HG03045 (cell line): Measurements from ENCODE around the gene WNK3.
A peak's percentile ranks its signal among the peaks of the same experiment; 100 is the strongest.

Experiments
- ATAC-seq: cut with Tn5 transposase; IDR thresholded peaks from one replicate; pipeline ENCODE4 v1.9.1; 2021; ENCODE audit warnings: mild to moderate bottlenecking, moderate library complexity; ENCODE audit not compliant: unreplicated experiment

The WNK3 gene

DNA sequence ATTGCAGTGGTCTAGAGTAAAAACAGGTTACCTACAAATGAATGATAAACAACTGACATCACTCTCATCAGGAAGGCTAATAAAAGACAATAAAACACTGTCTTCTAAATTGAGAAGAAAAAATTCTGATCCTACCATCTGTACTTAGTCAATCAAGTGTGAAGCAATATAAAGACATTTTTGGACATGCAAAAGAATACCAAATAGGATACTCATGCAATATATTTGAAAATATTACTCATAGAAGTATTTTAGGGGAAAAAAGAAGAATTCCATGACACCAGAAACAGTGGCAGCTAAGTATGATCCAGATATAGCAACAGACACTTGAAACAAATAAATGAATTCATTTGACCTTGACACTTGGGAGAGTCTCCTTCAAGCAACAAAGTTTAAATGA is 111.0 kb downstream of the WNK3 start:
- ATAC-seq: no peak

DNA sequence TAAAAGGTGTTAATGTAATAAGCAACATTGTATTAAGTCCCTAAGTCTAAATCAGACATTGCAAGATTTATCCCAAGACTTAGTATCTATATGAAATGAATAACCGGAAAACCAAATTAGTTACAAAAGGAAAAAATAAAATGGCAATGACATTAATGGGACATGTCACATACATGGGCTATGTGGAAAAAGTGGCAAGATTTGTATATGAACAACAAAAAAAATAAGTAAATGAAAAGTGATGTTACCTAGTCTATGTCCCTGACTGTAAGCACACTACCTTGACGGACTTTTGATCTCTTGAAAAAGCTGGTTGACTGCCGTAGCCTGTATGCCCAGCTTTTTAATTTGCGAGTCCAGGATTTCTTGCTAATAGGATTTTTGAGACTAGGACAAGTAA is 119.3 kb downstream of the WNK3 start:
- ATAC-seq: no peak

DNA sequence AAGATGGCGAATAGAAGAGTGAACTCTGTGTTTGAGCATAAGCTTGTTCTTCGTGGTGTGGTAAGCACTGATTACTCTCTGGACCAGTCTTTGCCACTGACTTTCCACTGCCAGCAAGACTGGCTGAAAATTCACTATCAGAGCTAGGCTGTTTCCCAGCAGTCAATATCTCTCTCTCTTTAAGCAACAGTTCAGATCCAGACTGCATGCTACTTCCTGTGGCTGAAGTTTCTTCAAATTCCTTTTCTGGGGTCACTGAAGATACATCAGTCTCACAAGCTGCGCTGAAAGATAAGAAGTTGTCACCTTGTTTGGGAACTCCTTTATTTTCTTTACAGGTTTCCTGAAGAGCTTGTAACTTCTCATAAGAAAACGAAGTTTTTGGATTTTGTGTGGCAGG is 120.8 kb downstream of the WNK3 start:
- ATAC-seq: no peak

DNA sequence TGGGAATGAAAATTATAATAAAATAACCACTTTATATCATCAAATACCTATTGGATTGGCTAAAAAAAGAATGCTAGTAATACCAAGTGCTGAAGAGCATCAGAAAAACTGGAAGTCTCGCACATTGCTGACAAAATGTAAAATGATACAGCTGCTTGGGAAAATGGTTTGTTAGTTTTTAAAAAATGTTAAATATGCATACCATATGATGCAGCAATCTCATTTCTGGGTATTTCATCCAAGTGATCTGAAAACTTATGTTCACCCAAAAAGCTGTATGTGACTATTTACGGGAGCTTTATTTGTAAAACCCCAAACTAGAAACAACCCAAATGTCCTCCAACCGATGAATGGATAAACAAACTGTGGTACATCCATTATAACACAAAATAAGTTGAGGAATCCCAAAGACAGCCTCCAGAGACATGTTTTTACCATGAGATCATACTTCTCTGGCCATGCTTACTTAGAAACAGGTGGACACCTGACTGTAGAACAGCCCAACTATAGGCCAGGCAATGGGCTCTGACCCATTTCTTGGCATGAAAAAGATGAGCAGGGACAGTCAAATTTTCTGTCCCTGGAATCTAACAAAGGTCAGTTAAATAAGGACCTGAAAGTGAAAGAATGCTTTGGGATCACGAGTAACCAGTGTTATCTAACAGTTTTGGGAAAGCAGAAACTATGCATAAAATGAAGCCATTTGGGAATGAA is 127.3 kb downstream of the WNK3 start:
- no peak for ATAC-seq

DNA sequence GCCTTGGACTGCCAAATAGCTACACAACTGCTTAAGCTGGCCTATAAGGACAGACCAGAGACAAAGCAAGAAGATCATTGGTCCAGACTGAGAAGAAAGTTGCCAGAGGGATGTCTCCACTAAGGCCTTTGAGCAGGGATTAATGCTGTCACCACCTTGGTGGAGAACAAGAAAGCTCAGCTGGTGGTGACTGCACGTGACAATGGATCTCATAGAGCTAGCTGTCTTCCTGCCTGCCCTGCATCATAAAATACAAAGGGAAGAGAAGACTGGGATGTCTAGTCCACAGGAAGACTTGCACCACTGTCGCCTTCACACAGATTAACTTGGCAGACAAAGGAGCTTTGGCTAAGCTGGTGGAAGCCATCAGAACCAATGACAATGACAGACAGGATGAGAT is 134.3 kb downstream of the WNK3 start:
- no peak for ATAC-seq

DNA sequence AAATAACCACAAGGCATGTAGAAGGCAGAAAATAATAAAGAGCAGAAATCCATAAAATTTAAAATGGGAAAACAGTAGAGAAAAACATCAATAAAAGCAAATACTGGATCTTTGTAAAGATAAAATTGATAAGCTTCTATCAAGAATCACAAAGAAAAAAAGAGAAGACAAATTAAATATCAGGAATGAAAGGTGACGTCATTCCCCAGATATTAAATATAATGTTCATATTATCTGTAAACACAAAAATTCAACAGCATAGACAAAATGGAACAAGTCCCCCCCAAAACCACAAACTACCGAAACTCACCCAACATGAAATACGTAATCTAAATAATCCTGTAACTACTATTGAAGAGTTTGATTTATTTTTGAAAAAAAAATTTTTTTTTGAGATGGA is 144.2 kb downstream of the WNK3 start:
- no peak for ATAC-seq

DNA sequence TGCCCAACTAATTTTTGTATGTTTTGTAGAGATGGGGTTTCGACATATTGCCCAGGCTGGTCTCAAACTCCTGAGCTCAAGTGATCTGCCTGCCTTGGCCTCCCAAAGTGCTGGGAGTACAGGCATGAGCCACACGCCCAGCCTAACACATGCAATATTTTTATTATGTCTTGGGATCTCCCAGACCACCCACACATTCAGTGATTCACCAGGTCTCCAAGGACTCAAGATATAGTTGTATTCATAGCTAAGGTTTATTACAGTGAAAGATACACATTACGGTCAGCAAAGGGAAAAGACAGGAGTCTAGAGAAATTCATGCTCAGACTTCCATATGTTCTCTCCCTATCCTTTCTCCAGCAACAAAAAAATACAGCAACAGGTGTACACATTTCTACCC is 149.3 kb downstream of the WNK3 start:
- ATAC-seq: no peak

DNA sequence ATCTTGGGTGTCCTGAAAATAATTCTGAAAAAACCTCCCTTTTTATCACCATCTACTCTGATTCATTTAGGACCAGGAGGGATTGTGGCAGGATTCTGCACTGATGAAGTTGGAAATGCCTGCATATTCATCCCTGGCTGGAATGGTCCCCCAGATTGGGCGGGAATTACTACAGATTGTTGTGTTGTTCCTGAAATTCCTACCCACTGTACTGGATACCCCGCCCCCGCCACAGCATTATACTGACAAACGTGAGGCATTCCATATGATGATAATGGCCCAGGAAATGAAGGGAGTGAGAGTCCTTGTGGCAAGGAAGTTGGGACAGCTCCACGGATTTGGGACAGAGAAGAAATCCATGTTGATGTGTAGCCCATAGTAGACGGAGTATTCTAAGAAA is 159.6 kb downstream of the WNK3 start:
- ATAC-seq: no peak

DNA sequence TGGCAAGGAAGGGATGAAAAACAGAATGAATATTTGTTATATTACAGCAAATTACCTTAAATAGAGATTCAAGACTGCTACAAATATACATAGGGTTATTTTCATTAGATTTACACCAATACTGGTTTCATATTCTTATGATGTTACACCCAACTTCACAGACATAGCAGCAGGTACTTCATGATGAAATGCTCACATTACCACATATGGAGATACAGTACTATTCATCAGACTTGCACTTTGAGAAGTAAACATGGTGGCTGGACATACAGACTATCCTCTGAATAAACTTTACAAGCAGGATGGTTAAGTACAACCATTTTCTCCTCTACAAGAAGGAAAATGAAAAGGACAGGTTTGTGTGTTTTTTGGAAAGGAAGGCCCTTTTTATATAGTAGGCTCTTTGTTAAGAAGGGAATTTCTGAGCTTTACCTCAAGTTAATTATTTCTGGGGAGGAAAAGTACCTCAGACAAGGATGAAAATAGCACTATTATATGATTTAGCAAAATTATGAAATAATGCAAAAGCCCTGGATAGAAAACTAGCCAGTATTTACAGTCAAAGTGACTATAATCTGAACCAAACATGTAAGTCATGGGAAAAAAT is 162.8 kb downstream of the WNK3 start:
- no peak for ATAC-seq

DNA sequence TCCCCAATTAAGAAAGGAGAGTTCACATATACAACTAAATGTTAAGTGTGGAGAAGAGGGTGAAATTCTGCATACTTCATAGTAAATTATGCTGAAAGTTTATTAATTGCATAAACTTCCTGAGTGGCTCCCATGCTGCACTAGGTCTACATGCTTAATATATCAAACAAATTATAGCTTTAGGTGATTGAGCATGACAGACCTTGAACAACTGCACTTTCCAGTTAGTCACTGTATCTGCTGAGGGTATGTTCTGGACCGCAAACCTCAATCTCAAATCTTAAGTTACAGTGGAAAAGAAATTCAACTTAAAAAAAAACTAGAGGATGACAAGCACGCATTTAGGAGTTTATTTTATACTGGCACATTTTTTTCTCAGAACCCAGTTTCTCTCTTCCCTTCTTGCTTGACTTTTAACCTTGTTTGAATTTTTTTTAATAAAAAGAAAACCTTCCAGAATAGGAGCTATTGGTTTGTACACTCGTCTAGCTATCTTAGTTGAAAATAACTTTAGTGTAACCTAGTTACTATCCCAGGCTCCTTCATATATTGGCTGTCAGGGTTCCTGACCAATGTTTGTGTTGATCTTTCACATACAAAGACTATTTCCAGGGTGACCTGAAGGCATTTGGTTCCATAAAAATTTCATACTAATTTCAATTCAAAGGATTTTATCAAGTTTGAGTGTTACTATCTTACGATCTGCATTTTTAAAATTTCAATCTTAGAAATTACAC is 164.6 kb downstream of the WNK3 start:
- no peak for ATAC-seq

DNA sequence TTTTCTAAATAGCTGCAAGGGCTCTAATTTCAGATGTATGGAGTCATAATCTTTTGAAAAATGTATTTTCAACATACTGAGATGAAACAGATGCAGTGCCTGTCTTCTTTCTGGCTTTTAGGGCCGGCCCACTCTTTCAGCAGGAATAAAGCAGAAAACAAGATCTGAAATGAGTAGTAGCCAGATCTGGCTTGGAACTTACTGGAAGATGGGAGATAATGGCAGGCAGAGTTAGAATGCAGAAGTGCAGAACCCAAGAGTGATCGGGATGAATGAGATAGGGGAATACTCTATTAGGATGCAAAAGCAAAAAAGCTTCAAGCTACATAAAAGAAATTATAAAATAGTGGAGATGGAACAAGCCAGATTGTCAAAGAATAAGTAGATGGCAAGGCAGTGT is 173.4 kb downstream of the WNK3 start:
- ATAC-seq: no peak

DNA sequence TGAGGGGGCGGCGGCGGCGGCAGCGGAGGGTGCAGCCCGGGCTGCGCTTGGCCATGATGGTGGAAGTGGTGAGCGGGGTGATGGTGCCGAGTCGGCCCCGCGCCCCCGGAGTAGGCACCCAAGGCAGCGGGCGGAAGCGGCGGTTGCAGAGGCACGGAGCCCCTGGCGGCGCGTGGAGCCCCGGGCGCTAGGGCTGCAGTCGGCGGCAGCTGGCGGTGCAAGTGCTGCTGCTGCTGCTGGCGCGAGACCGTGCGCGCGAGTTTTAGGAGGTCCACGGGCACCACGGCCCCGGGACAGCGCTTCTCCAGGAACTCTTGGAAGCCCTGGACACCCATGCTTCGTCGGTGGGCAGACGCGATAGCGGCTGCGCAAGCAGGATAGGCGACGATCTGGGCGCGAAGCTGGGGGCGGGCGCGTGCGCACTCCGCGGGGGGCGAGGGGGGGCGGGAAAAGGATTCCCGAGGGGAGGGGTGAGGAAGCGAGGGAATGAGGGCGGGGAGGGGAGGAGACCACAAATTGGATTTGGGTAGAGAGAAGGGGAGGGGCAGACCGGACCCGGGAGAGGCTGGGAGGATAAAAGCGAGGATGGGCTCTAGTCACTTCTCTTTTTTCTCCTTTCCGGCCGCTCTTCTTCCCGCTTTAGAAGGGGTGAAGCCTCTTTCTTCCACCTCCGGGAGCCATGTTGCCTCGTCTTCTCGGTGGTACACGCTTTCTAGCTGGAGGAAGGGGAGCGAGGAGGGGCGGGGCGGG is 174.8 kb downstream of the WNK3 start, which contains the start of gene FAM120C:
FAM120C (minus strand) TSS at position 391 of the 750 bp plus-strand sequence; CDS start at position 335, 56 bp downstream.
- peak; percentile 50 for ATAC-seq

DNA sequence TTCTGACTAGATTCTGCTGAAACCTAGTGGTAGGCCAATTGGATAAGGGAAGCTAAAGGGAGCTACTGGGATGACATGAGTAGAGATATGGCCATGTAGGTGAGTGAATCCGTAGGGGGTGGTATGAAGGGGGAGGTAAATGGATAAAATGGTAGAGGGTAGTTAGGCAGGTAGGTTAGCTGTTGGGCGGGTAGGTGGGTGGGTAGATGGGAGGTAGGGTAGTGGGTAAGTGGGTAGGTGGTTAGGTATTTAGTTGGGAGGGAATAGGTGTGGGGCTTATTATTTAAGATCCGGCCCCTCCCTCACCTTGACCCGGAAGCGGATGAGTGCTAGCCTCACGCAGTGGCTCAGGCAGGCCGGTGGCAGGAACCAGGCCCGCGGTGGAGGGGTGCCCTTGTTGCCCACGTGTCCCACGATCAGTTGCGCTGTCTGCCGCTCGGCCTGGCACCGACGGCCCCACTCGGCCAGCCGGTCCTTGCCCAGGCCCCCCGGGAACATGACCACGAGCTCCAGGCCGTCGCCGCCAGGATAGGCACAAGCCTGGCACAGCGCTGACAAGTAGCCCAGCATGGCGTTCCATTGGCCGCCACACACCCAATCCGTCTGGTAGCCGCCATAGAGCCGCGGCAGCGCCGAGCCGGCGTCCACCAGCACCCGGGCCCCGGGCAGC is 175.5 kb downstream of the WNK3 start:
- peak; percentile 72 for ATAC-seq

DNA sequence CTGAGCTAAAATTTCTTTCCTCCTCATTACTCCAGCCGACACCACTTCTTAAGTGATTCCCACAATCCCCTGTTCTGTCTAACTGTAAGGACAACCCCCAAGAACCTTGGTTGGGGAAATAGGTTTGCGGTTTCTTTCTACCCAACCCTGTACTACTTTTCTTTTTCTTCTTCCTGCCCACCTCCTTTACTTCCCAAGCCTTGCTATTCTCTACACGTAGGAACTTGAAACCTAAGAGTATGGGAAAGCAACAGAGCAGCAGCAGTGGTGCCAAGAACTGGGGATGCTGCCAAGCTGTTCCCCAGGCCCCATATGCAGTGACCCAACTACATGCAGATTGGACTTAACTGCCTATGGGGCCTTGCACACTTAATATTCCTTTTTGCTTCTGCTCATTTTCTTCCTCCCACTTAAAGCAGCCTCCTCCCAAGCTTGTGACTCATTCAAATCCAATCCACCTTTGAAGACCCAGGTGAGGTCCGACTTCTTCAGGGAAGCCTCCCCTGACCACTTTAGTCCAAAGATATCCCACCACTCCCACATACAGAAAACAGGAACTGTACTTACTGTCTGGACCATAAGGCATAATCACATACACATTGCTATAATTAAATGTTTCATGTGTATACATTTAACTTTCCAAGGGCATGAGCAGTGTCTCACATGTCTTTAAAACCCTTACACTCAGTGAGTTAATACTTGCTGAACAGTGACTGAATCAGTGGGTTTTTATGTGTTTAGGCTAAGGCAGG is 176.5 kb downstream of the WNK3 start:
- ATAC-seq: no peak

DNA sequence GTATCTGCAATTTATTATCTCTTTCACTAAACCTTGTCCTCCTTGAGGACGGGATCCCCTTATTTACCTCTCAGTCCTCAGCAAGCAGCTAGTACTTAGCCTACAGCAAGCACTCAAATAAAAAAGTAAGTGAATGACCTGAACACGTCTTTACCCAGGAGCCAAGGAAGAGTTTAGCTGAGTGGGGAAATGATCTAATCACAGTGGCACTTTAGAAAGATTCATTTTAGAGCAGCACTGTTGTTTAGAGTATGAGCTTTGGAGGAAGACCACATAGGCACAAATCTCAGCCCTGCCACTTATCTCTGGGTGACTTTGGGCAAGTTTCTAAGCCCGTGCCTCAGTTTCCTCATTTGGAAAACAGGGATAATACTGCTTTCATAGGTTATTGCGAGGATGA is 177.4 kb downstream of the WNK3 start:
- ATAC-seq: no peak

DNA sequence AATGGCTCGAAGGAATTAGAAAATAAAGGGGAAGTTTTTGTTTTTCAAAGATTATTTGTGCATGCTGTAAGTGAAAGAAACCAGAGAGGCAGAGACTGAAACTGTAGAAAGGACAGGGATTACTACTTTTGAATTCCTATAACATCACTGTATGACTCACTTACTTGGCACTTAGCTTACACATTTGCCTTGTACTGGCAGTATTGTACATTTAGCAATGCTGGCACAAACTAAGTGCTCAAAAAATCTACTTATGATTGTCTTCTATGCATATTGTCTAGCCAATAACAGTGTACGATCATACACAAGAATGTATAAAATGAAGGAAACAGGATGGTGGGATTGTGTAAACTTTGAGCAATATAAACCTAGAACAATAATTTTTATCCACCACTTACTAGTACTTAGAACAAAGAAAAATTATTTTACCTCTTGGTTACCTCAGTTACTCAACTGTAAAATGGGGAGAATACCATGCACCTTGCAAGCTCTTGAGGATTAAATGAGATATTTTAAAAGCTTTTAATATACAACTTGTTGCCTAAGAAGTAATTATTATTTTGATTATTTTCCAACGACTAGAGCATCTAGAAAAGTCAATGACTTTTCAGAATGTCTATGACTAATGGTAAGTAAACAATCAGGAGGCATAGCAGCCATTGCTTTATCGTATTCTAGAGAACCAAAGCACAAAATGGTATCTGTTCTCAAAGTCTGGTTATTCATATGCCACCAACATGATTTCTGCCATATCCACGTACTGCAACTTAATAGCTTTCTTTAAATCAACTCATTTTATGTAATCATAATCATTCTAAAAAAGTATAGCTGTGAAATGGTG is 179.5 kb downstream of the WNK3 start:
- ATAC-seq: no peak

DNA sequence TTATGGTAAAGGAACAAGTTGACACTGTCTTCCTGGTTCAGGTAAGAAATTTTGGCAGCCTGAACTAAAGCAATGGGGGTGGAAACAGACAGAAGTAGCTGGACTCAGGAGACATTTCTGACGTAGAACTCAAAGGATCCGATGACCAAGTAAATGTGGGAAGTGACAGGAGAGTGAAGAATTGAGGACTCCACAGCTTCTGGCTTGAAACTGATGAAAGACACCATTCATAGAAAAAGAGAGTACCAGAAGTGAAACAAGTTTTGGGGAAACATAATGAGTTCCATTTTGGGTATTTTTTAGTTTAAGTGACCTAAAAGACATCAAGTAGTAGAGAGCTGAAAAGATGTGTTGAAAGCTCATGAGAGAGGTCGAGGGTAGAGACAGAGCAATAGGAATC is 180.5 kb downstream of the WNK3 start:
- ATAC-seq: no peak

DNA sequence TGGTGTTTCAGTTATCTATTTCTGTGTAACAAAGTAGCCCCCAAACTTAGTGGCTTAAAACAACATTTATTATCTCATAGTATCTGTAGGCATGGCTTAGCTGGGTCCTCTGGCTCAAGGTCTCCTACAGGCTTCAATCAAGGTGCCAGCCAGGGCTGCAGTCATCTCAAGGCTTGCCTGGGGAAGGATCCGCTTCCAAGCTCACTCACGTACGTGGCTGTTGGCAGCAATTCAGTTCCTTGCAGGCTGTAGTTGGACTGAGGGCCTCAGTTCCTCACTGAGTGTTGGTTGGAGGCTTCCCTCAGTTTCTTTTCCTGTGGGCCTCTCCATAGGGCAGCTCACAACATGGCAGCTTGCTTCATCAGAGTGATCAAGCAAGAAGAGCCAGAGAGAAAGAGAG is 184.1 kb downstream of the WNK3 start:
- no peak for ATAC-seq

DNA sequence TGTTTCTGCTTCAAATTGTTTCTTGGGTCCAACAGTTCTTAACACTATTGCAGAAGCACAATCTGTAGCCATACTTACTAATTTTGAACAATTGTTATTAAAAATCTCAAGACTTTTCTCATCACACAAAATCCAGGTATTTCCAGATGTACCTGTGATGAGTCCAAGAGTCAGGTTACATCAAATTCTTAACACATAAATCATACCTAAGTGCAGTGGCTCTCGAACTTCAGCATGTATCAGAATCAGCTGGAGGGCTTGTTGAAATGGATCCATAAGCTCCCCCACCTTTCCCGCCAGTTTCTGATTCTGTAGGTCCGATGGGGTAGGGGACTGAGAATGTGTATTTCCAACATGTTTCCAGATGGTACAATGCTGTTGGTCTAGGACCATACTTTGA is 185.4 kb downstream of the WNK3 start:
- ATAC-seq: no peak
